Measurements from ENCODE around the gene DCBLD1.
"Not testable (repeated sequence)": the region's sequence is repeated elsewhere in the genome, so short reads cannot be mapped to it uniquely, and the experiment has no call there.

The DCBLD1 gene

GRCh38 chr6:117468527-117468926 lies 13.9 kb upstream of the DCBLD1 start:
- intact Hi-C loops (cut with DNase I); DNase-seq: not testable (repeated sequence)

GRCh38 chr6:117469356-117469755 lies 13.1 kb upstream of the DCBLD1 start:
- intact Hi-C loops (cut with DNase I): no loop called here
- DNase-seq: no peak

- DNase-seq: no peak
- intact Hi-C loops (cut with DNase I): no loop called here
Observed at GRCh38 chr6:117469791-117470190, 12.7 kb upstream of the DCBLD1 start.

GRCh38 chr6:117472667-117473066 lies 9.8 kb upstream of the DCBLD1 start:
- DNase-seq: no peak
- intact Hi-C loops (cut with DNase I): no loop called here

- no peak for DNase-seq
- intact Hi-C loops (cut with DNase I): no loop called here
Observed at GRCh38 chr6:117473401-117473800, 9.1 kb upstream of the DCBLD1 start.

- peak in 1 of 10 donors; percentile 22 for DNase-seq
- intact Hi-C loops (cut with DNase I): loop anchor here (1.0 kb wide), 1 partner anchor 78 kb away; no protein-coding TSS in a partner anchor
Observed at GRCh38 chr6:117477988-117478852, 4.3 kb upstream of the DCBLD1 start.

GRCh38 chr6:117478853-117479231 lies 3.6 kb upstream of the DCBLD1 start:
- DNase-seq: no peak
- intact Hi-C loops (cut with DNase I): loop anchor here (1.0 kb wide), 1 partner anchor 77 kb away; no protein-coding TSS in a partner anchor

- no peak for DNase-seq
- intact Hi-C loops (cut with DNase I): loop anchor here (5.0 kb wide), 2 partner anchors 67 to 122 kb away; partner anchors contain the start of gene GOPC
Observed at GRCh38 chr6:117480651-117481050, 1.8 kb upstream of the DCBLD1 start.

GRCh38 chr6:117481278-117481925 lies 1.1 kb upstream of the DCBLD1 start:
- intact Hi-C loops (cut with DNase I): loop anchor here (5.0 kb wide), 2 partner anchors 66 to 121 kb away; partner anchors contain the start of gene GOPC
- no peak for DNase-seq

GRCh38 chr6:117481926-117482239 lies 591 bp upstream of the DCBLD1 start:
- DNase-seq: no peak
- intact Hi-C loops (cut with DNase I): loop anchor here (5.0 kb wide), 2 partner anchors 65 to 120 kb away; partner anchors contain the start of gene GOPC

GRCh38 chr6:117483004-117483644 lies 650 bp downstream of the DCBLD1 start:
- intact Hi-C loops (cut with DNase I): loop anchor here (5.0 kb wide), 2 partner anchors 64 to 119 kb away; partner anchors contain the start of gene GOPC
- DNase-seq: peak; percentile 17 to 88 (median 40)

- intact Hi-C loops (cut with DNase I): loop anchor here (5.0 kb wide), 2 partner anchors 64 to 119 kb away; partner anchors contain the start of gene GOPC
- no peak for DNase-seq
Observed at GRCh38 chr6:117483645-117484016, 1.2 kb downstream of the DCBLD1 start.

GRCh38 chr6:117484052-117484646 lies 1.7 kb downstream of the DCBLD1 start:
- intact Hi-C loops (cut with DNase I): loop anchor here (5.0 kb wide), 2 partner anchors 63 to 118 kb away; partner anchors contain the start of gene GOPC

GRCh38 chr6:117485433-117485832 lies 3.0 kb downstream of the DCBLD1 start:
- DNase-seq: no peak
- intact Hi-C loops (cut with DNase I): no loop called here

More at GRCh38 chr6:117484052-117484646, 1.7 kb downstream of the DCBLD1 start:
- DNase-seq: no peak

- intact Hi-C loops (cut with DNase I): no loop called here
- no peak for DNase-seq
Observed at GRCh38 chr6:117487821-117488220, 5.3 kb downstream of the DCBLD1 start.

- intact Hi-C loops (cut with DNase I): no loop called here
- DNase-seq: no peak
Observed at GRCh38 chr6:117489003-117489402, 6.5 kb downstream of the DCBLD1 start.

- intact Hi-C loops (cut with DNase I): no loop called here
Observed at GRCh38 chr6:117491916-117492315, 9.4 kb downstream of the DCBLD1 start.

GRCh38 chr6:117493470-117493869 lies 11.0 kb downstream of the DCBLD1 start:
- intact Hi-C loops (cut with DNase I): no loop called here
- DNase-seq: no peak

More at GRCh38 chr6:117491916-117492315, 9.4 kb downstream of the DCBLD1 start:
- DNase-seq: no peak

- intact Hi-C loops (cut with DNase I): no loop called here
- no peak for DNase-seq
Observed at GRCh38 chr6:117494283-117494682, 11.8 kb downstream of the DCBLD1 start.

- no peak for DNase-seq
- intact Hi-C loops (cut with DNase I): no loop called here
Observed at GRCh38 chr6:117494694-117495318, 12.3 kb downstream of the DCBLD1 start.
